GM19035 (cell line): Measurements from ENCODE around the gene CADM2.

Experiments
- ATAC-seq: cut with Tn5 transposase; IDR thresholded peaks from one replicate; pipeline ENCODE4 v1.9.1; 2021; ENCODE audit not compliant: unreplicated experiment

The CADM2 gene

DNA sequence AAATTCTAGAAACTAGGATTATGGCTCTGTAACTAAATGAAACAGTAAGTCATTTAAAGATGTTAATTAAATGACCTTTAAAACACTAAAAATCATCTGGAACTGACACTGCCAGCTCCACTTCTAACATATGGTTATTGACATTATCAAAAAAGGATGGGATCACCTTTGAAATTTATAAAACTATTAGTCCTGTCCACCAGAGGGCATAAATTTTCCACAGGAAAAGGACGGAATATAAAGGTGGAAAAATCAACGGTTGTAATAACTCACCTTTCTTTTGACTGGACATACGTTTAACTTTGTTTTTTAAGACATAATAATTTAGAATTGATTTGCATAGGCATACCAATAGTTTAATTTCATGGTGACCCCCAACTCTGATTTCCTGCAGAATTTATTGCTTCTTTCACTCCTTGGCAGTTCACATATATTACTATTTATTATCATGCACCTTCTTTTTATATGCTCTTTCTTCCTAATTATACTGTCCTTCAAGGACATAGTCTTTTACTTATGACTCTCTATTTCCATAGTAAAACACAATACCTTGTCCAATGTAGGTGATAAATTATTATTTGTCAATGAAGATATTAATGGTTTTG lies 345.7 kb downstream of the CADM2 start:
- no peak for ATAC-seq

DNA sequence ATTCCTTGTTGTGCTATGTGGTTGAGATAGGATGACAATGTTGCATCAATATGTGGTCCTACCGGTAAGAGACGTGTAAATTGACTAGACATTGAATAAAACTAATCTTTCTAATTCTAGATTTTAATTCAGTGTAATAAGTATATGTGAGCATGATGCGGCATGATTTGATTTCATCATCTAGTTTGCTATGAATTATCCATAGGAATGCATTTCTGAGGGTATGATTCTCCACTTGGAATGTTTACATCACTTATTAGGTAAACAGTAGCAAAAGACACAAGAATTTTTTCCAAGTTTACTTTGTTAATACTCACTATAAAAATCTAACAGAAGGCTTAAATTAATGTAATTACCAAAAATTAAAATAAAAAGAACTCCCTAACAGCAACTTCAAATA lies 353.5 kb downstream of the CADM2 start:
- ATAC-seq, result no peak

DNA sequence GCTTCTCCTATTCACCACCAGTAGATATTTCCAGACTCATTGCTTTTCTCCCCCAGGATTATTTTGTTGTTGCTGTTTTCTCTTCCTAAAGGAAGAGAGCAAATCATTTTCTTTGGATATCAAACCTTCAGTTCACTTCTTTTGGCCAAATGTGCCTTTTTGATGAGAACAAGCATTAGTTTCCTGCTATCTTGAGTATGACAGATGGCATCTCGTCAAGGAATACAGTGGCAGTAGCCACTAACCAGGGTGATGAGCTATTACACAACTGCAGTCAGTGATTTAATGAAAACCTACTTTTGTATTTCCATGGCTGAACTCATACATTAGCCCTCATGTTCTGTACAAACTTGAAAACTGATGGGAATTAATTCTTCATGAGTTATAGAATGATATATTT lies 354.6 kb downstream of the CADM2 start:
- no peak for ATAC-seq

DNA sequence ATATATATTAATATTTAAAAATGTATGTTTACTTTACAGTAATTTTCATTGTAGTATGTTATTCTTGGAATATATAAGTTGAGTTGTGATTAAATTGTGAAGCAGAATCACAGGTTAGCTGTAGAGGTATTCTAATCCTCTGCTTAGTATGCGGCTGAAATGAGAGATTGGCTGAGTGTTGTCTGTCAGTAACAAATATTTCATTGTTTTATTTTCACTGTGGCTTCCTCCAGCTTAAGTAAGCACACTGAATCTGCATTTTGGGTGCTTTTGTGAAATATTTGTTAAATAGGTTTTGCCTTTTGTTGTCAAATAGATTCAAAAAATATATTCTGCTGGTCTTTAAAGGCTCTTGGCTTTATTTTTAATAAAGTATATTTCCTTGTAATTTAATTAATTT lies 357.5 kb downstream of the CADM2 start:
- no peak for ATAC-seq

DNA sequence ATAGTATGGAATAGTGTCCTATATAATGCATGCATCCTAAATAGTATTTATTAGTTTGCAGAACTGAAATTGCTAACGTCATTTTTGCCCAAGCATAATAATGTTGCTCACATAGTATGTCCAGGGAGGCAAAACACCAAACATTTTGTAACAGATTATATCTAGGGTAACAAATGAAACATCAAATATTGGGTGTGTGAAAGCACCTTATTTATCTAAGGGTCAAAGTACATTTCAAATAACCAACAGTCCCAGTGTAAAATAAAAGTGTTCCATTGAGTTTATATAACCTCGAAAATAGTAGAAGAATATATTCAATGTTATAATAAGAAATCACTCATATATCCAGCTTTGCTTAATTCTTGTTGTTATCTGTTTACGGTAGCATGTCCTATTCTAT lies 363.1 kb downstream of the CADM2 start:
- no peak for ATAC-seq

DNA sequence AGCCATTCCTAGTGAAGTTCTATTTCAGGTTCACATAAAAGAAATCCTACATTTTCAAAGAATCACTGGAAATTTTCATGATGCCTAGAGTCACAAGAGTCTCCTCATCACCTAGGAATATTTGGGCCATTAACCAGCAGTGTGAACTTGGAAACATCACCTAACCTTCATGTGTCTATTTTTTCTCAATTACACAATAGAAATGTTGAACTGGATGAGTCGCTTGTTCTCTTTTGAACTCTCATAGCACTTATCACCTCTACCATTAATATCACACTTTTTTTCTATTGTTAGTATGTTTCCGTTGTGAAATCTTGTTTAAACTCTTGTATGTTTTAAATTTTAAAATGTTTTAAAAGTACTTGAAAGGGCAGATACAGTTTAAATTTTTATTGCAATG lies 371.3 kb downstream of the CADM2 start:
- no peak for ATAC-seq

DNA sequence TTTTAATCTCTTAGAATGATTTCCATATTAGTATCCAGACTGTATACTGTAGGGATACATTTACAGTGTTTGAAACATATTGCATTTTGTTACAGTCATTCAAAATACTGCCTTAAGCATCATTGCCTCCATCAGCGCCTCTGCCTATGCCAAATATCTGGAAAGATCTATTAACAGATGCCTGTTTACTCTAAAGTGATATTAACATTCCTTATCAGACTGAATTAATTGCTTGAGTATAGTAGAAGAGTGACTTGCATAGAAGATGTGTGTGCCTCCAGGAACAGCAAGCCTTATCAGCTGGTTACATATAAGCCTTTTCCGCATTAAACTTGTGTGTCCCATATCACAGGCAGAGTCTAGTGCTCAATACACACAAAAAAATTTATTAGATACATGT lies 379.1 kb downstream of the CADM2 start:
- ATAC-seq, result no peak

DNA sequence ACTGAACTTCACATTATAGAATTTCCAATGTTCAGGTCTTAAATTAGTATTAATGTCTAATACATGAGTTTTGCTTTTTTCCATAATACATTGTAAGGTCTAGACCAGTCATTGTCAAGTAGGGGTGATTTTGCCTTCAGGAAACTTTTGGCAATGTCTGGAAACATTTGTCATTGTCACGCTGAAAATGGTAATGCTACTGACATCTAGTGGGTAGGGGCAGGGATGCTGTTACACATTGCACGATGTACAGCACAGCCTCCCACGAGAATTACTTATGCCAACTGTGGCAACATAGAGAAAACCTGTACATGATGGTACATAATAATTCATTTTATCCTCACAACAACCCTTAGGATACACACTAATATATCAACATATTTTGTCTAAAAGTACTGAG lies 384.1 kb downstream of the CADM2 start:
- no peak for ATAC-seq

DNA sequence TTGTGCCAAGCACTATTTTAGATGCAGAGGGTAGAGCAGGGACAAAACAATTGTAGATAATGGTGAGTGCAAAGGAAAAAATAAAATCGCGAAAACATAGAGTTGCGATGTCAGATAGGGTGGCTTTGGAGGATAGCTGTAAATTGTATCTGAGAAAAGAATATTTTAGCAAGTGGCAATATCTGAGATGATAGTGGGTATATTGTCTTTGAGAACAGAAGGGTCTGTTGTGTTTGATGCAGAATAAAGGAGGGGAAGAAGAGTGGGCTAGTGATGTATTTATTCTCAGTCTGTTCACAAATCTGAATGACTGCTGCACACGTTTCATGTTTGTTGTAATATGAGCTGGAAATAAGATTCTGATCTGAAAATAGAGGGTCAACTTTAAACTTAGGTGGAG lies 396.8 kb downstream of the CADM2 start:
- no peak for ATAC-seq

DNA sequence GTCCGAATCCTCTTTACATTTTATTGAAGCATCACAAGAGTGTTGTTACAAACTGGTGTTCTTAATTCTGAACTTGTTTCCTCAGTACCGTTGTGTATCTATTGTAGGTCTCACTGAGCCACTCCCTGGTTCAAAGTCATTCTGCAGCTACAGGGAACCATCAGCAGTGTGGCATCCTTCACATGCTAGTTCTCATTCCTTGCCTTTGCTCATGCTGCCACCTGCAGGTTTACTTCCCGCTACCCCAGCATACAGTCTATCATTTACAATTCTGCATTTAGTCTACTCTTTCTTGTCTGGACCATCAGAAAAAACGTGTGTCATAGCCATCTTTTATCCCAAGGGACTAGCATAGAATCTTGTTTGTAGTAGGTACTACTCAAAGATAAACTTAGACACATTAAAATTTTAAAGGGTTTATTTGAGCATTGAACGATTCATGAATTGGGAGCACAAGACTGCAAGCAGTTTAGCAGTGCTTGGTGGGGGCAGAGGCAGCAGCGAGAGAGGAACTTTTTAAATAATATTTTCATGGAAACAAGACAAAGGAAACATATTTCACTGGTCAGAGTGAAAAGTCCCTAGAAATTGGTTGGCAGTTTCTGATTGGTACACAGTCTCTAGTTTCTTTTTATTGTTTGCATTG lies 402.1 kb downstream of the CADM2 start:
- ATAC-seq, result peak; percentile 71

DNA sequence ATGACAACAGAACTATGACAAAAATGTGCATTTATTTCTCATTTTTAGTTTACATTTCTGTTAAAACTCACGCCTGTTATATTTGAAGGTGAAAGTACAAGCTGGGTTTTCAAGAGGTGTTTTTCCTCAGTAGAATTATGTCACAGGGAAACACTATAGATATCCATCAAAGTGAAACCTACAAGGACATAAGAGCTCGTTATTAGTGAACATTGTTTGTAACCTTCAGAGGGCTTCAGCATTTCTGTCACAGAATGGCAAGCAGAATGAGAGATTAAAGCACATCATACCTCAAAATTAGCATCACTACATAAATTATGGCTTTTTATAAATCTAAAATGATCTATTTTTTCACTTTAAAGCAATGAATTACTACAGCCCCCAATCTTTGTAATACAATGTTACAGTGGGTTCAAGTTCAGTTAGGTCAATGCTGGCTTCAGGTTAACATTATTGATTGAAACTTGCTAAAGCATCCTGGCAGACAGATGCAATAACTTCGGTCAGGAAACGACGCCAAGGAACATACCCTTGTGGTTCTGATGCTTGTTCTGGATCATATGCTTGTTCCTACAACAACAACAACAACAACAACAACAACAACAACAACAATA lies 405.6 kb downstream of the CADM2 start:
- ATAC-seq, result no peak

DNA sequence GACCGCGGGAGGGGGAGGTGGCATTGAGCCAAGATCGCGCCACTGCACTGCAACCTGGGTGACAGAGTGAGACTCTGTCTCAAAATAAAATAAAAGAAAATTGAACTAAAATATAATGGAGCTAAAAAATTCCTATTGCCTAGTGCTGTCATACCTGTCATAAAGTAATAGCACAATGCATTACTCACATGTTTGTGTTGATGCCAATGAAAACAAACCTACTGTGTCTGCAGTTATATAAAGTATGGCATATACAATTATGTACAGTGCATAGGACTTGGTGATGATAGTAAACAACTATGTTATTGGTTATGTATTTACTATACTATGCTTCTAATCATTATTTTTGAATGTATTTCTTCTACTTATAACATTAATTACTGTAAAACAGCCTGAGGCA lies 411.6 kb downstream of the CADM2 start:
- ATAC-seq, result no peak

DNA sequence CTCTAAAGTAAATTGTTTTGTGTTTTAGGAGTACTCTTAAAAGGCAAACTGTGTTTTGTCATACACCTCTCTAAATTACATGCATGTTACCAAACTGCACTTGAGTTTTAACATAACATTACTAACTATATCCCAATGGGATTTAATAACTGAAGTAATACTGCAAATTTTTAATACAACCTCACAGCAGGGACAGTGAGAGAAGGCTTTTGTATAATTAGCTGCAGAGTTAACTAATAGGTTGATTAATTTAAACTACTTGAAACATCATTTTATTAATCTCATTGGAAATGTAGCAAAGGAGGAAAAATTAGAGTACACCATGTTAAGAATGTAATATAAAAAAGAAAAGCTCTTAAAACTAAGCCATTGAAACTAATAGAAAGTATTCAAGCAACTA lies 417.3 kb downstream of the CADM2 start:
- no peak for ATAC-seq

DNA sequence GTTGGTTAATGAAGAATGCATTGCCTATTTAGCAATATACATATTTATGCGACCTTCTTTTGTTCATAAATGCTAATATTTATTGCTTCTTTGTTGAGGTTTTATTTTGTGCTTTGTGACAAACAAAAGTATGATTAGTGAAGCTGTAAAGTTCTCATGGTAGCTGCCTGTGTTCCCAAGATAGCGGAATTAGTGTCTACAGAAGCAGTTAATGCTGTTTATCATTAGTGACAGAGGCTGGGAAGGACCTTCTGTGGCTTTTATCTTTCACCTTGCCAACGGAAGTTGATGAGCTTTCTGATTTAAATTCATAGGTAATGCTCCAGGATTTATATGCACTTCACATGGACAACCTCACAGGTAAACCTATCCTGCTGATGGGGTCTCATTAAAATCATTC lies 418.3 kb downstream of the CADM2 start:
- no peak for ATAC-seq

DNA sequence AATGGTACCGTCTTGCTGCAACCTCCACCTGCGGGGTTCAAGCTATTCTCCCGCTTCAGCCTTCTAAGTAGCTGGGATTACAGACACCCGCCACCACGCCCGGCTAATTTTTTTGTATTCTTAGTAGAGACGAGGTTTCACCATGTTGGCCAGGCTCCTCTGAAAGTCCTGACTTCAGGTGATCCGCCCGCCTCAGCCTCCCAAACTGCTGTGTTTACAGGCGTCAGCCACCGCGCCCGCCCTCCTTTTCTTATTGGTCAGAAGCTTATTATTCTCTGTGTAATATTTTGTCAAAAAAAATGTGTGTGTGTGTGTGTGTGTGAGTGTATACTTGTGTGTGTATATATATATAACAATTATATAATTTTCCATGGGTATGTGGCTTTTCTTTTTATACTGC lies 425.6 kb downstream of the CADM2 start:
- ATAC-seq, result no peak

DNA sequence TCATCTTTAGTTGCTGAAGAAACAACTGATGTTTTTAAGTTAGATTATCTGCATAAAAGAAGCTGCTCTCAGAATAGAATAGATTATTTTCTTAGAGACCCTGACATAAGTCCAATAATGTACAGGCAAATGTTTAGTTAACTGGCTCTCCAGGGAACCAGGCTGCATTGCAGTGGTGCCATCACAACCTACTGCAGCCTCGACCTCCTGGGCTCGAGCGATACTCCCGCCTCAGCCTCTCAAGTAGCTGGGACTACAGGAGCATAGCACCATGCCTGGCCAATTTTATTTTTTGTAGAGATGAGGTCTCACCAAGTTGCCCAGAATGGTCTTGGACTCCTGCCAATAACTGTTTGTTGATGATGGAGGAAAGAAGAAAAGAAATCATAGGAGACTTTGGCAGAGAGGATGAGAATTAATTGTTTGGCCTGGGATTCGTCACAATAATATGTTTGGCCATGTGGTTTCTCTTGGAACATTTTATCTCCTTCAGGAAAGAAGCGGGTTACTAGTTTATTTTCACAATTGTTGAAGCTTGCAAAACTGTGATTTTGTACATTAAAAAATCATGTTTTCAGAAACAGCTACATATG lies 429.2 kb downstream of the CADM2 start:
- no peak for ATAC-seq

DNA sequence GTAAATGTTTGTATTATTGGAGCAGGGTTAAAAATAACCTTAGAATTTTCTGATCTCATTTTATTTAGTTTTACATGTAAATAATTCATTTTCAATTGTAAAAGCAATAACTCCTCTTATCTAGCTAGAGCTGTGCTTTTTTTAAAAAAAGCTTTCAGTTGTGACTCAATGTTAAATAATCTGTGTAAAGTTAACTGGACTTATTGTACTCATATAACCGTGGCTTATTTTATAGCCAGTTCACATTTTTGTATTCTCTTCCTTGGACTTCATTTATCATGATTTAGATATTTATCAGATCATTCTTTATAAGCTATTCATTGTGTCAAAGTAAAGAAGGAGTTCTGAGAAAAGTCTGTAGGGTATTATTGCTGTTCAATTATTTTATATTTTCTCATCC lies 435.6 kb downstream of the CADM2 start:
- no peak for ATAC-seq

DNA sequence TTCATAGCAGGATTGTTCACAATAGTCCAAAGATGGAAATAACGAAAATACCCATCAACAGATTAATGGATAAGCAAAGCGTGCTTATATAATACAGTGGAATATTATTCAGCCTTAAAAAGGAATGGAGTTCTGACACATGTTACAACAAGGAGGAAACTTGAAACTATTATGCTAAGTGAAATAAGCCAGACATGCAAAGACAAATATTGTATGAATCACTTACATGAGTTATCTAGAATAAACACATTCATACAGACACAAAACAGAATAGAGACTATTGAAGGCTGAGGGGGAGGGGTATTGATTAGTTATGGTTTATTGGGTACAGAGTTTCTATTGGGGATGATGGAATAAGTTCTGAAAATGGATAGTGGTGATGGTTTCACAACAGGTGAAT lies 438.6 kb downstream of the CADM2 start:
- no peak for ATAC-seq

DNA sequence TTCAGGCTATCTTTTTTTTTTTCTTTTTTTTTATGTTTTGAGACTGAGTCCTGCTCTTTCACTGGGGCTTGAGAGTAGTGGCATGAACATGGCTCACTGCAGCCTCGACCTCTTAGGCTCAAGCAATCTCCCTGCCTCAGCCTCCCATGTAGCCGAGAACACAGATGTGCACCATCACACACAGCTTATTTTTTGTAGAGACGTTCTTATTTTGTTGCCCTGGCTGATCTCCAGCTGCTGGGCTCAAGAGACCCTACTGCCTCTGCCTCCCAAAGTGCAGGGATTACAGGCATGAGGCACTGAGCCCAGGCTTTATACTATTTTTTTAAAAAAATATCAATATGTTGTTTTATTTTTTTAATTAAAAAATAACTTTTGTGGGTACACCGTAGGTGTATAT lies 467.3 kb downstream of the CADM2 start:
- ATAC-seq, result no peak

DNA sequence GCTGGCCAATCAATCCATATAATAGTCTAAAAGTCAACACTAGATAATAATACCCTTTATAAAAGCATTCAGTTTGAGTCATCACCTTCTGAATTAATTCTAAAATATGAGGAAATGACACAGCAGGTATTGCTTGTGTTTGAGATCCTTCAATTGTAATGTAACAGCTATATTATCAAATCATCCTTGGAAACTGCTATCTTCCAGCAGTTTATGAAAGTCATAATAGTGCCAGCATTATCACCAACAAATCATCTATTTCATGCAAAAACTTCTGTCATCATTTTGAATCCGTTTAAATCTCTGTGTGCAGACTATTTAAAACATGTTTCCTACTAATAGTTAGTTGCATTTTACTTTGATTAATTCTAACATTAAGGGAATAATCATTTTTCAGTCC lies 468.7 kb downstream of the CADM2 start:
- no peak for ATAC-seq

DNA sequence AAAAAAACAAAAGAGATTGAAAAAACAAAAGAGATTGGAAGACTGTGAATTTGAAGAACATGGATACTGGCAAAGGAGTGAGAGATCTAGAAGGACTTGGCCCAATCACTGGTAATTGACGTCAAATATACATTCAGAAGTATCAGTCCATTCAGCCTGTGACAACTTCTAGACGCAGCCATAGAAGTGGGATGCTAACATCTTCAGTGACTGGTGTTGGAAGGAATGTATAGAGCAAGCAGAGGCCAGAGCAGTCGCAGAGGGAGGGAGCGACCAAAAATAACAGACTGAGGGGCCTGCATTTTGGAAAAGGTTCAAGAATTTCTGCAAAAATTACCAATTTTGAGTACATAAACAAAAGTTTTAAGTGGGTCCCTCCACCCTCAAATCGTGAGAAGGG lies 473.3 kb downstream of the CADM2 start:
- no peak for ATAC-seq

DNA sequence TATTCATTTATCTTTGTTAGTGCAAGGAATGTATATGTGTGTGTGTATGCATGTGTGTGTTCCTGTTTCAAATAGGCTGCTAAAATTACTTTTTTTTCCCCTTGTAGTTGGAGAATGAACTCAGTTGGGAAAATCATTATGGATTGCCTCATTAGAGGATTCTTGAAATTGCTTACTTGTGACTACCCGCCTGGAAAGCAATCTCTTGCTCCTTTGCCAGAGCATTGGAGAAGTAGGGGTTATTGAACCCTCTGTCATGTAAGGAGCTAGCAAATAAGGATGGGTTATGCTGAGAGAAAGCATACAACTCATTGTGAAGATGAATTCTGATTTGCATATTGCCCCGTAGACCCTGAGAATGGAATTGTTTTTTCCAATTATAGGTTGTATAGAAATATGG lies 474.5 kb downstream of the CADM2 start:
- no peak for ATAC-seq
